Activated naive CD4-positive, alpha-beta T cell treated with anti-CD3 and anti-CD28 coated beads, Interleukin-2, amount 10 ng/mL, durations not matched to agents 7 days and 5 days (primary cell): ENCODE data around the gene PLPPR1.
"Not testable (repeated sequence)": the region's sequence is repeated elsewhere in the genome, so short reads cannot be mapped to it uniquely, and the experiment has no call there.

Experiments
- CTCF ChIA-PET: fragments of 350-600 bp; sonication (Branson Sonifier 250); formaldehyde crosslinking; loops from one replicate; lab custom pipeline; 2021; ENCODE audit warnings: antibody characterized with exemption; lab: Charles Lee
- DNase-seq: peaks from one replicate; pipeline ENCODE4 v3.0.0-alpha.2; 2020
- H3K27ac Mint-ChIP-seq: one replicate; pipeline ENCODE4 v1.8.0; 2021; ENCODE audit warnings: mild to moderate bottlenecking, moderate library complexity, mixed read lengths
- H3K27me3 Mint-ChIP-seq: one replicate; pipeline ENCODE4 v1.8.0; 2021; ENCODE audit warnings: mild to moderate bottlenecking, mixed read lengths
- H3K36me3 Mint-ChIP-seq: one replicate; pipeline ENCODE4 v1.8.0; 2021; ENCODE audit warnings: mixed read lengths
- H3K4me1 Mint-ChIP-seq: one replicate; pipeline ENCODE4 v1.8.0; 2021; ENCODE audit warnings: mixed read lengths
- H3K4me3 Mint-ChIP-seq: one replicate; pipeline ENCODE4 v1.8.0; 2021; ENCODE audit warnings: mild to moderate bottlenecking, moderate library complexity, mixed read lengths
- H3K9me3 Mint-ChIP-seq: one replicate; pipeline ENCODE4 v1.8.0; 2021; ENCODE audit warnings: mixed read lengths

The PLPPR1 gene

DNA sequence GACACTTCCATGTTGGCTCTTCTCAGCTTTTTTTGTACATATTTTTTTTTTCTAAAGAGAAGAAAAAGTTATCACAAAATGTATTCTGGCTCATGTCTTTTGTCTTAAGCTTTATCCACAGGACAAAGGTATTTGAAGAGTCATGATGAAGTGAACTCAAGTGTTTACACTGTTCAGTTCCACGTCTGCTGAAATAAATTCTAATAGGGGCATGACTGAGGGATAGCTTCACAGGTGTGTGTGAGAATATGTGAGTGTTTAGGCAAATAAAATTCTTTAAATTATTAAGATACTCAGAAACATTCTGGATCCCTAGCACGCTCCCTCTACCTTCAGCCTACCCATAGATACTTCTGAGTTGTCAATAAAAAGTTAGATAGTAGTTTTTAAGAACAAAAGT lies 296.5 kb downstream of the PLPPR1 start:
- Mint-ChIP-seq H3K36me3 (no peaks in the 10 kb centered on the region), H3K4me1 (no peaks in the 10 kb centered on the region), H3K27ac (no peak overlapping the region), H3K27me3 (peaks cover 7% of the 10 kb centered on the region), H3K9me3 (no peaks in the 10 kb centered on the region), H3K4me3 (no peak overlapping the region)
- CTCF ChIA-PET, result interaction anchor here (2.5 kb wide), 1 partner anchor 14 kb away, joined by 7 read pairs; no protein-coding TSS in a partner anchor
- DNase-seq, result no peak

DNA sequence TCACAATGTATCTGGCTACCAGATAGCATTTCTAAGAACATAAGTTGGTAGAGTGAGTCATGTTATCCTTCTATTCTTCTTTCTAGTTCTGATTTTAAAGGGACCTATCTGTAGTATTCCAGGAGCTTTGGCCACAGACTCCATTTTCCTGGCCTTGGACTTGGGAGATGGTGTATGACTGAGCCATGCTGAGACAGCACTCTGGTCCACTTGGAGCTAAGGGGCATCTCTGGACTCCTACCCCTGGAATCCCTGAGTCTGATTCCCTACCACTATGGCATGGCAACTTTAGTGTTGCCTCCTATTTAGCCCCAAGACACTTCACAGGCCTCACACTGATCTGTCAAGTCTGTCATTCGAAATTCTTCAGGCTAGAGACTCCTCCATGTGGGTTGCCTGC lies 297.5 kb downstream of the PLPPR1 start:
- DNase-seq, result no peak
- Mint-ChIP-seq H3K4me1 (no peaks in the 10 kb centered on the region), H3K27ac (no peak overlapping the region), H3K4me3 (no peak overlapping the region), H3K36me3 (no peaks in the 10 kb centered on the region), H3K9me3 (no peaks in the 10 kb centered on the region), H3K27me3 (peaks cover 7% of the 10 kb centered on the region)
- CTCF ChIA-PET, result no interaction called here

DNA sequence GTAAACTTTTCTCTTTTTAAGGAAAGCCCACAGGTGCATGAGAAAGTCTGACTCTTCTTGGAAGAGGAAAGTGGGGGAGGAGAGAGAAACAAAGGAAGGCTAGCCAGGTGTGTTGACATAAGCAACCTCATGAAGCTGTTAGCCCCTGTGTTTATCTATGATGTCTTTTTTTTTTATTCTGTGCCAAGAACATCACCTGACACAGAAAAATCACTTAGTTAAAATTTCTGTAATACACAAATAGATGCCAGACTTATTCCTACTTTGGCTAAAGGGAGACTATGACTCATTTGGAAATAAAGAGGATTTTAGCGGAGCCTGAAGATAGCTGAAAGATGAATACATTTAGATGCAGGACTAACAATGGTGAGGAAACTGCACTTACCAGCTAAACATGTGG lies 298.0 kb downstream of the PLPPR1 start:
- Mint-ChIP-seq H3K36me3 (no peaks in the 10 kb centered on the region), H3K9me3 (no peaks in the 10 kb centered on the region), H3K4me1 (no peaks in the 10 kb centered on the region), H3K27me3 (peaks cover 7% of the 10 kb centered on the region), H3K4me3 (no peak overlapping the region), H3K27ac (no peak overlapping the region)
- CTCF ChIA-PET, result no interaction called here
- no peak for DNase-seq

DNA sequence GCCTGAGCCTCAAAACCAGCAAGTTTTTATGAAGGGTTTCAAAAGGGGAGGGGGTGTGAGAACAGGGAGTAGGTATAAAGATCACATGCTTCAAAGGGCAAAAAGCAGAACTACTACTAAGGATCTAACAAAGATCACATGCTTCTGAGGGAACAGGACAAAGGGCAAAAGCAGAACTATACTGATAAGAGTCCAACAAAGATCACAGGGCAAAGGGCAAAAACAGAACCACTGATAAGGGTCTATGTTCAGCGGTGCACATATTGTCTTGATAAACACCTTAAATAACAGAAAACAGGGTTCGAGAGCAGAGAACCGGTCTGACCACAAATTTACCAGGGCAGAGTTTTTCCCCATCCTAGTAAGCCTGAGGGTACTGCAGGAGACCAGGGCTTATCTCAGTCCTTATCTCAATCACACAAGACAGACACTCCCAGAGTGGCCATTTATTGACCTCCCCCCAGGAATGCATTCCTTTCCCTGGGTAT lies 298.9 kb downstream of the PLPPR1 start:
- CTCF ChIA-PET, H3K27me3 Mint-ChIP-seq, H3K4me1 Mint-ChIP-seq, DNase-seq, H3K27ac Mint-ChIP-seq, H3K36me3 Mint-ChIP-seq, H3K9me3 Mint-ChIP-seq, H3K4me3 Mint-ChIP-seq: not testable (repeated sequence)

DNA sequence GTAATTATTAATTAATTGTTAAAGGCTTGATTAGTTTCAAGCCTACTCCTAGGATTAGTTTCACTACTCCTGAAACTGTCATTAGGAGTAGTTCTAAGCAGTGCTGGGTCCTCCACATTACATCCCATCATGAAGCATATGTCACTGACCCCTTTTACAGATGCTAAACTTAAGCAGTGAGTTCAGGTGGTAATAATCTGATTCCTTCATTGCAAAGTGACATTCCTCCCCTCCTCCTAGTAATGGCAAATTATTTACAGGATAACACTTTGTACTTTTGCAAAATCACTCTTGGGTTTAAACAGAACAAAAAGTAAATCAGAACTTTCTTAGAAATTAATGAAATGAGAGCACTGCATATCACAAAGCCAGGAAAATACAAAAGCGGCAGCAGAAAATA lies 303.8 kb downstream of the PLPPR1 start:
- no peaks in the 10 kb centered on the region for H3K9me3 Mint-ChIP-seq
- H3K36me3 Mint-ChIP-seq, result no peaks in the 10 kb centered on the region
- no peak overlapping the region for H3K27ac Mint-ChIP-seq
- H3K27me3 Mint-ChIP-seq, result peaks cover 3% of the 10 kb centered on the region
- CTCF ChIA-PET, result no interaction called here
- H3K4me1 Mint-ChIP-seq, result no peaks in the 10 kb centered on the region
- DNase-seq, result no peak
- no peak overlapping the region for H3K4me3 Mint-ChIP-seq

DNA sequence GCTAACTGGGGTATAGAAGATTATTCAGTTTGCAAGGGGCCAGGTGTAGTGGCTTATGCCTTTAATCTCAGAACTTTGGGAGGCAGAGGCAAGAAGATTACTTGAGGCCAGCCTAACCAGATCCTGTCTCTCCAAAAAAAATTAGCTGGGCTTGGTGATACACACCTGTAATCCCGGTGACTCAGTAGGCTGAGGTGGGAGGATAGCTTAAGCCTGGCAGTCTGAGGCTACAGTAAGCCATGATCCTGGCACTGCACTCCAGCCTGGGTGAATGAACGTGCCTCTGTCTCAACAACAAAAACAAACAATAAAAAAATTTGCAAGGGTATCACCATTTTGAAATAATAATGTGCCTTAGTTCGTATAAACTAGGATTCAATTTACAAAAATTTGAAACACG lies 305.0 kb downstream of the PLPPR1 start:
- no peaks in the 10 kb centered on the region for H3K9me3 Mint-ChIP-seq
- H3K4me3 Mint-ChIP-seq, result no peak overlapping the region
- H3K27ac Mint-ChIP-seq, result no peak overlapping the region
- H3K27me3 Mint-ChIP-seq, result peaks cover 3% of the 10 kb centered on the region
- no peaks in the 10 kb centered on the region for H3K4me1 Mint-ChIP-seq
- DNase-seq, result no peak
- H3K36me3 Mint-ChIP-seq, result no peaks in the 10 kb centered on the region
- CTCF ChIA-PET, result no interaction called here

DNA sequence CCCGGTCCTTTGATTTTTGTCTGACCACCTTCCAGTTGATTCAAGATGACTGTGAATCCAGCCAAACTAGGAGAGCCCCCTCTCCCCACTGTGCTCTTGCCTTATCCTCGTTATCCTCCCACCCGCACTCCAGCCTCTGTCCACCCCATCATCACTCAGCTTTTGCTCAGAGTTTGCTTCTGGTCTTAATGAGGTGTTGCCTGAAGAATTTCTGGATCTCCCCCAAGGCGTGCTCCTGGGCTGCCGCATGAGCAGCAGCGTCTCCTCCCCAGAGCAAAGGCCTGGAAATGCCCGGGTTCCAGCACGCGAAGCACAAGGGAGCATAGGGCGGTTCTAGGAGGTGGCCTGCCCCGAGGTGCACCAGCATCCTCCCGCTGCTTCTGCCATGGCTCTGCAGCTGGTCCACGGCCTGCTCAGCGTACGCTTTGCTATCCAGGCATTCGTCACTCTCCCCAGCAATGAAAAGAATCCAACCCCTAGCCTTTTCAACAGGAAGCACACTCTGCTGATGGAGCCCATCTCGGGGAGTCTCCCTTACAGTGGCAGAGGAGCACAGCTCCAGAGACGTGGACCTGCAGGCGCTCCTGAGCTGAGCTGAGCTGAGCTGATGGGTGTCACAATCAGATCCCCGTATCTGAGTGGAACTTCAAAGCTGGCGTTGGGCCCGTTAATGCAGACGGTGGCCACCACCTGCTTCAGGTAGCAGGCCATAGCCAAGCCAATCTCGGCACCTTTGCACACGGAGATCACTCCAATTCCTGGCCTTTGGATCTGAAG lies 305.6 kb downstream of the PLPPR1 start:
- Mint-ChIP-seq H3K9me3 (no peaks in the 10 kb centered on the region), H3K4me1 (no peaks in the 10 kb centered on the region), H3K4me3 (no peak overlapping the region), H3K27ac (no peak overlapping the region), H3K36me3 (no peaks in the 10 kb centered on the region), H3K27me3 (peaks cover 5% of the 10 kb centered on the region)
- CTCF ChIA-PET, result interaction anchor here (1.3 kb wide), 1 partner anchor 54 kb away, joined by 4 read pairs; no protein-coding TSS in a partner anchor
- DNase-seq, result no peak

DNA sequence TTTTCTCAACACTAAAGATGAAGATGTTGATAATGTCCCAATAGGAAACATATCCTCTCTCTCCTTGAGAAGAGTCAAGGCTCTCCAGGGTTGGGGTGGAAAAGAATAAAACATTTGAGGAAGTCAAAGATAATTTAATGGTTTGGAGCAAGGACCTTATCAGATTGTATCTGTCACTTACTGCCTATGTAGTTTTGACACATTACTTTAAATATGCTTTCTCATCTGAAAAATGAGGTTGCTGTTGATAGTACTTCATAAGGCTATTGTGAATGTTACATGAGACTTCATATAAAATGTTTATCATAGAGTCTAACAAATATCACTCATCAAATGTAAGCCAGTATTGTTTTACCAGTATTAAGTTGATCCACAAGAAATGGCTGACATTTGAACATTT lies 307.6 kb downstream of the PLPPR1 start:
- no peak for DNase-seq
- Mint-ChIP-seq H3K27me3 (peaks cover 3% of the 10 kb centered on the region), H3K27ac (no peak overlapping the region), H3K4me1 (no peaks in the 10 kb centered on the region), H3K36me3 (no peaks in the 10 kb centered on the region), H3K9me3 (no peaks in the 10 kb centered on the region), H3K4me3 (no peak overlapping the region)
- CTCF ChIA-PET, result no interaction called here

DNA sequence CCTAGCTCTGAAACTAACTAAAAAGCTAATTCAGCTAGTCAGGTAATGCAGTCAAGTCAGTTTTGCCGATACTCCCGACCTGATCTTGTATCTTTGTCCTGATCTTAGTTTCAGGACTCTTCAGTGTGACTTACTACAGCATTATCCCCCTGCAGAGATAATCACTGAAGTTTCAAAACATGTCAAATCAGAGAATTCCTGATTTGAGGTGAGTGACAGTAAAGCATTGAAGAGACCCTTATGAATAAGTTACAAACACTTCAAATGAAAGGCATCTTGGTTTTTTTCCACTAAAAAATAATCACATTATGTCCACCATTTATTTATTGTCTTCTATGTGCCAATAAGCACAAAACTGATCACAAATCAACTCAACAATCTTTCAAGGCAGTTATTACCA lies 308.7 kb downstream of the PLPPR1 start:
- Mint-ChIP-seq H3K9me3 (no peaks in the 10 kb centered on the region), H3K27me3 (peaks cover 3% of the 10 kb centered on the region), H3K27ac (no peak overlapping the region), H3K4me1 (no peaks in the 10 kb centered on the region), H3K4me3 (no peak overlapping the region), H3K36me3 (no peaks in the 10 kb centered on the region)
- DNase-seq, result no peak
- CTCF ChIA-PET, result no interaction called here

DNA sequence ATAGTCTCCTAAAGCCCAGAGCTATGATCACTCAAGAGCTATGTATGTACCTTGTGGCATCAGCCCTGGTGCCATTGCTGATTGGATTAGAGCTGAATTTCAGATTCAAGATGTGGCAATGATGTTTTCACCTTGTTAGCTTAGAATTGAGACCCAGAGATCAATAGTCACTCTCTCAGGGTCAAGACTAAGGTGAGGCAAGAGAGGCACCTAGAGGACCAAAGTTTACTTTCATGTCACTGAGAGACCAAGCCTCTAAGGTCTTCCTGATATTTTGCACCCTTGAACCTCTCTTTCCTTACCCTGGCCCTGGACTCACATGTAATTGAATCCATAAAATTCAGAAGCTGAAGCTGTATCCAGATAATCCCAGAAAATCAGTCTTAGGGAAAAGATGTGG lies 313.4 kb downstream of the PLPPR1 start:
- Mint-ChIP-seq H3K27ac (no peak overlapping the region), H3K4me1 (no peaks in the 10 kb centered on the region), H3K9me3 (no peaks in the 10 kb centered on the region), H3K36me3 (no peaks in the 10 kb centered on the region), H3K4me3 (no peak overlapping the region), H3K27me3 (peaks cover 3% of the 10 kb centered on the region)
- no peak for DNase-seq
- CTCF ChIA-PET, result no interaction called here

DNA sequence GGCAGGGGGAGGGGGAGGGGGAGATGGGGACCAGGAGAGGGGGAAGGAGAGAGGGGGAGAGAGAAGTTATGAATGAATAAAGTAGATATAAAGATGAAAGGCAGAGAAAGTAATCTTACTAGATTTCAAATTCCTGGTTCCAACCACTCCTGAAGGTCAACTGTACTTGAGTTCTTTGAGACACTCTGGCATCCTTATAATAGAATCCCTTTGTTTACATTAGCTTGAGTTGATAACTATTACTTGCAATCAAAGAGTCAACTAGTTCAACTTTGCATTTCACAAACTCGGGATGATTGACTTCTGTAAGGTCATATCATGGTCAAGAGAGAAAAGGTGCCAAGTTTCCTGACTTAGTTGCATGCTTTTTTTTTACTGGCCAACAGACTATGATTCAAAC lies 314.1 kb downstream of the PLPPR1 start:
- no peaks in the 10 kb centered on the region for H3K9me3 Mint-ChIP-seq
- no peak overlapping the region for H3K27ac Mint-ChIP-seq
- peaks cover 3% of the 10 kb centered on the region for H3K27me3 Mint-ChIP-seq
- DNase-seq, result no peak
- no peaks in the 10 kb centered on the region for H3K4me1 Mint-ChIP-seq
- H3K4me3 Mint-ChIP-seq, result no peak overlapping the region
- H3K36me3 Mint-ChIP-seq, result no peaks in the 10 kb centered on the region
- CTCF ChIA-PET, result no interaction called here

DNA sequence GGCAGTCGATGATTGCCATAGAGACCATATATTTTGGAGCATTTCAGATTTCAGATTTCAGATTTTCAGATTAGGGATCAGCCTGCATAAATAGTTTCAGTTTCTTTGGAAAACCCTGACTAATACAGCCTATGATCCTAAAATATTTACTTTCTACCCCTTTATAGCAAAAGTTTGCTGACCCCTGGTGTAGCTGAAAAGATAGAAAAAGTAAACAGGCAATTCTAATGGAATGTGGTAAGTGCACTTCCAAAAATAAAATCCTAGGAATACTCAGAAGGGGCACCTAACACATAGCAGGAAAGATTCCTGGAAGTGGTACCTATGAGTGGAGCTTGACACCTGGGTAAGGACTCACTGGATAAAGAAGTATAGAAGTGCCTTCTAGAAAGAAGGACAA lies 321.8 kb downstream of the PLPPR1 start:
- no peaks in the 10 kb centered on the region for H3K4me1 Mint-ChIP-seq
- CTCF ChIA-PET, result no interaction called here
- no peak for DNase-seq
- H3K9me3 Mint-ChIP-seq, result no peaks in the 10 kb centered on the region
- no peaks in the 10 kb centered on the region for H3K36me3 Mint-ChIP-seq
- H3K4me3 Mint-ChIP-seq, result no peak overlapping the region
- H3K27ac Mint-ChIP-seq, result no peak overlapping the region
- H3K27me3 Mint-ChIP-seq, result no peaks in the 10 kb centered on the region

DNA sequence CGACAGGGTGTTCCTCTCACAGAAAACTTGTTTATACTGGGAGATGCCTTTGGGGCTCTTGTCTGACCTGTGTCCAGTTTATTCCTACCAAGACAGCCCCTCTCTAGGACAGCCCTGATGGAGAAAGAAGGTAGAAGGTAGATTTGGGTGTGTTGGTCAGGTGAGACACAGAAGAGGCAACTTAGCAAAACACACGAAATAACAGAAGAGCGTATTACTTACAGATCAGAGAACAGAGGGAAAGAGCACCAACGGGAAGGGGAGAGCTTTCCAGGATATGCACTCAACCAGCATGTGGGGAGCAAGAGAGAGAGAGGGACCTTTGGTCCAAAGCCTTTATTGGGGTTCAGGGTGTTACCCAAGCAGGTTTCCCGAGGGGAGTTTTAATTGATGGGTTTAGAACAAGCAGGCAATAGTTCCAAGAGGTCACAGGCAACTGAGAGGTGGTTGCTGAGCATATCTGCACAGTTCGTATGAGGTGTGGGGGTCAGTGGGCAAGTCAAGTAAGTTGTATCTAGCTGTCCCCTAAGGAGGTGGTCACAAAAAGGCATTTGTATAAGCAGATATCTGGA lies 324.5 kb downstream of the PLPPR1 start:
- Mint-ChIP-seq H3K27me3 (no peaks in the 10 kb centered on the region), H3K36me3 (no peaks in the 10 kb centered on the region), H3K27ac (no peak overlapping the region), H3K4me3 (no peak overlapping the region), H3K9me3 (no peaks in the 10 kb centered on the region), H3K4me1 (no peaks in the 10 kb centered on the region)
- CTCF ChIA-PET, result no interaction called here
- no peak for DNase-seq

DNA sequence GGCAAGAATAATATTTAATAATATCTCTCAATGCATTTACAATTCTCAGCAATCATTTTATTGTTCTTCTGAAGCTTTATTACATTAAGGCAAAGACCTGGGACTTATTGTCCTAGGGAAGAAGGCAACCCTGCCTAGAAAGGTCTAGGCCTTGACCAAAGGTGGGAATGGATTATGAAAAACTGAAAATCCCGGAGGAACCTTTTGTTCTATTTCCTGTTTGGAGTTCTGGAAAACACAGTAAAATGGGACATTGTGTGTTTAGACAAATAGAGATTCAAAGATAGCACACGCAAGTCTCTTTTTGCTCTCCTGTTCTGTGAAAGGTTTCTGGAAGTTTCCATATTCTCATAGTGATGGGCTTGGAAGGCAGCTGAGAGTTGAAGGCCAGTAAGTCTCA lies 325.2 kb downstream of the PLPPR1 start:
- H3K9me3 Mint-ChIP-seq, result no peaks in the 10 kb centered on the region
- H3K27me3 Mint-ChIP-seq, result no peaks in the 10 kb centered on the region
- H3K27ac Mint-ChIP-seq, result no peak overlapping the region
- H3K4me1 Mint-ChIP-seq, result no peaks in the 10 kb centered on the region
- H3K36me3 Mint-ChIP-seq, result no peaks in the 10 kb centered on the region
- CTCF ChIA-PET, result no interaction called here
- DNase-seq, result no peak
- no peak overlapping the region for H3K4me3 Mint-ChIP-seq

DNA sequence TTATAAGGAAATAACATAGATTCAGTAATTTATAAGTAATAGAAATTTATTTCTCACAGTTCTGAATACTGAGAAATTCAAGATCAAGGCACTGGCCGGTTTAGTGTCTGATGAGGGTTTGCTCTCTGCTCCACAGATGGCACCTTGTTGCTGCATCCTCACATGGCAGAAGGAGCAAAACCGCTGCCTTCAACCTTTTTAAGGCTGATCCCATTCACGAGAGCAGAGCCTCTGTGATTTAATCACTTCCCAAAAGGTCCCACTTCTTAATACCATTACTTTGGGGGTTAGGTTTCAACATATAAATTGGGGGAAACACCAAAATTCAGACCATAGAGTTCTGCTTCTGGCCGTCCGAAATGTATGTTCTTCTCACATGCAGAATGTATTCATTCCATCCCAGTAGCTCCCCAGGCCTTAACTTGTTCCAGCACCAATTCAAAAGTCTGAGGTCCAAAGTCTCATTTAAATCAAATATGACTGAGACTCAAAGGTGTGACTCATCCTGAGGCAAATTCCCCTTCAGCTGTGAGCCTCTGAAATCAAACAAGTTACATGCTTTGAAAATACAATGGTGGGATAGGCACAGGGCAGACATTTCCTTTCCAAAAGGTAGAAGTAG lies 325.7 kb downstream of the PLPPR1 start:
- no peak for DNase-seq
- no peaks in the 10 kb centered on the region for H3K9me3 Mint-ChIP-seq
- H3K27ac Mint-ChIP-seq, result no peak overlapping the region
- H3K4me3 Mint-ChIP-seq, result no peak overlapping the region
- H3K36me3 Mint-ChIP-seq, result no peaks in the 10 kb centered on the region
- CTCF ChIA-PET, result no interaction called here
- H3K4me1 Mint-ChIP-seq, result no peaks in the 10 kb centered on the region
- no peaks in the 10 kb centered on the region for H3K27me3 Mint-ChIP-seq
